Bone marrow (tissue), 2 donors: ENCODE data around the gene KIF1A.
"Not testable (repeated sequence)": the region's sequence is repeated elsewhere in the genome, so short reads cannot be mapped to it uniquely, and the experiment has no call there.

Experiments used
- DNase-seq, 2 donors: peaks; one replicate each; lab custom pipeline; 2025; lab: John Stamatoyannopoulos, UW

Gene KIF1A

GRCh38 chr2:240685771-240686371 lies 134.1 kb downstream of the KIF1A start:
- no peak for DNase-seq

- DNase-seq: not testable (repeated sequence)
Measured at GRCh38 chr2:240683980-240684728, 135.9 kb downstream of the KIF1A start.

- not testable (repeated sequence) for DNase-seq
Measured at GRCh38 chr2:240683329-240683979, 136.6 kb downstream of the KIF1A start.

- DNase-seq: not testable (repeated sequence)
Measured at GRCh38 chr2:240682431-240683224, 137.4 kb downstream of the KIF1A start, which contains the start of gene AQP12B. Gene AQP12B (minus strand): TSS chr2:240682885. CDS start chr2:240682837, 48 bp downstream.

- DNase-seq: not testable (repeated sequence)
Measured at GRCh38 chr2:240680185-240680584, 139.8 kb downstream of the KIF1A start.

- DNase-seq: not testable (repeated sequence)
Measured at GRCh38 chr2:240678909-240679308, 141.1 kb downstream of the KIF1A start.

GRCh38 chr2:240678043-240678442 lies 142.0 kb downstream of the KIF1A start:
- DNase-seq: not testable (repeated sequence)

GRCh38 chr2:240675345-240675744 lies 144.7 kb downstream of the KIF1A start:
- not testable (repeated sequence) for DNase-seq

- not testable (repeated sequence) for DNase-seq
Measured at GRCh38 chr2:240674461-240675184, 145.4 kb downstream of the KIF1A start.

GRCh38 chr2:240672701-240673190 lies 147.3 kb downstream of the KIF1A start:
- DNase-seq: no peak

GRCh38 chr2:240672076-240672700 lies 147.8 kb downstream of the KIF1A start:
- no peak for DNase-seq

- DNase-seq: no peak
Measured at GRCh38 chr2:240670950-240671349, 149.1 kb downstream of the KIF1A start.

GRCh38 chr2:240670402-240670801 lies 149.6 kb downstream of the KIF1A start:
- DNase-seq: no peak

- DNase-seq: no peak
Measured at GRCh38 chr2:240664622-240665021, 155.4 kb downstream of the KIF1A start.
